Ovary (tissue), 9 donors: Measurements from ENCODE around the gene SMCP. TPM values are rescaled to one million over a fixed set of nuclear protein-coding genes. Genes with fewer than 3 reads are reported as not detected.

Experiments used
- DNase-seq, 5 donors: peaks; one replicate each; pipeline ENCODE4 v3.0.0-alpha.2; 2019 to 2020
- H3K27ac ChIP-seq, 2 donors: fragments of 200-600 bp; one replicate each; pipeline versions ENCODE4 v1.5.1 to v1.8.0; 2019 to 2022
- H3K27me3 ChIP-seq: fragments of 200-600 bp; one replicate; pipeline ENCODE4 v1.8.0; 2022
- H3K36me3 ChIP-seq: fragments of 200-600 bp; sonication (generic); one replicate; pipeline ENCODE4 v1.5.1; 2019
- H3K4me1 ChIP-seq: one replicate; pipeline ENCODE4 v1.8.1; 2013; ENCODE audit warnings: mild to moderate bottlenecking, moderate library complexity; ENCODE audit not compliant: insufficient read depth
- H3K4me3 ChIP-seq: fragments of 200-600 bp; sonication (generic); one replicate; pipeline ENCODE4 v1.5.1; 2017
- H3K9me3 ChIP-seq, 2 donors: fragments of 200-600 bp in 1 of 2; sonication (generic) in 1 of 2; one replicate each; pipeline versions ENCODE4 v1.5.1 to v1.8.1; 2013 to 2019; ENCODE audit warnings: mild to moderate bottlenecking in 1 of 2, moderate library complexity in 1 of 2
- EP300 ChIP-seq: sonication (generic); formaldehyde crosslinking; IDR thresholded peaks from one replicate; pipeline ENCODE4 v1.6.1; 2017; ENCODE audit warnings: antibody characterized with exemption
- POLR2A ChIP-seq: fragments of 450-650 bp; IDR thresholded peaks from one replicate; pipeline ENCODE4 v1.6.1; 2017; ENCODE audit warnings: antibody characterized with exemption, mild to moderate bottlenecking, moderate library complexity
- WGBS, 3 donors: extraction: QIAGEN DNeasy Blood & Tissue Kit in 1 of 3; methylation state at CpG; one replicate each; pipeline versions ENCODE4 v1.1.5 to v1.1.7; 2013 to 2017; 5-methylcytosine and 5-hydroxymethylcytosine counted together
- intact Hi-C, 4 donors: fragments of 100-400 bp; cut with DNase I; formaldehyde crosslinking; loops; one replicate each; pipeline versions ENCODE4 v1.11.0 to v1.15.1; 2022 to 2023
- polyA plus RNA-seq, 2 donors: library from polyadenylated mRNA; stranded (reverse); fragments of 200-250 nt in 1 of 2; fragments of 350-450 nt in 1 of 2; fragmentation: Illumina TruSeq in 1 of 2; extraction: RNeasy Lipid Tissue Mini Kit (QIAGEN cat#74804) in 1 of 2; gene quantifications; one replicate each; pipeline ENCODE4 v1.2.3, GENCODE V29; 2013 to 2014
- total RNA-seq, 7 donors: library from RNA; depleted of rRNA in 2 of 7; stranded (reverse); fragments of >200 nt in 2 of 7; fragmentation: NEBNext Ultra II Directional in 3 of 7; extraction: Animal tissue kit (Norgen Biotek cat#: 25700) in 3 of 7; gene quantifications; one replicate each; pipeline versions ENCODE4 v1.1.0 to v1.2.4, GENCODE V29; 2016 to 2023
- TF ChIP-seq, protein P1 (sequence below), 3 donors: fragments of 450-650 bp in 2 of 3; fragments of 200-600 bp in 1 of 3; IDR thresholded peaks; one replicate each; pipeline versions ENCODE4 v1.5.1 to v1.8.0; 2016 to 2022; ENCODE audit warnings: antibody characterized with exemption in 3 of 3, mild to moderate bottlenecking in 1 of 3
- donor health status: DM: no; HTN: no; CAD: no; lungs with moderate emphysema.
- donor health status: DM: no; HTN: no; CAD: no.
- donor health status: Bipolar disorder and iron deficiency.
- donor health status: DM: yes; HTN: yes; CAD: no.
- donor health status: DM: no; HTN: no; CAD: no.
- donor health status: DM: yes; HTN: yes; CAD: no.

The SMCP gene
- total and polyA plus RNA-seq, 9 donors, result 0.18 to 0.35 TPM; not detected in 7

GRCh38 chr1:152886758-152887409 is 8.8 kb downstream of the SMCP start:
- 78 to 82% (median 82%) methylated on average over 8 of the region's 8 CpGs for WGBS, 3 donors
- no peak for DNase-seq
- TF ChIP-seq EP300, result no peak
- TF ChIP-seq POLR2A, result no peak
- TF ChIP-seq, protein P1, sequence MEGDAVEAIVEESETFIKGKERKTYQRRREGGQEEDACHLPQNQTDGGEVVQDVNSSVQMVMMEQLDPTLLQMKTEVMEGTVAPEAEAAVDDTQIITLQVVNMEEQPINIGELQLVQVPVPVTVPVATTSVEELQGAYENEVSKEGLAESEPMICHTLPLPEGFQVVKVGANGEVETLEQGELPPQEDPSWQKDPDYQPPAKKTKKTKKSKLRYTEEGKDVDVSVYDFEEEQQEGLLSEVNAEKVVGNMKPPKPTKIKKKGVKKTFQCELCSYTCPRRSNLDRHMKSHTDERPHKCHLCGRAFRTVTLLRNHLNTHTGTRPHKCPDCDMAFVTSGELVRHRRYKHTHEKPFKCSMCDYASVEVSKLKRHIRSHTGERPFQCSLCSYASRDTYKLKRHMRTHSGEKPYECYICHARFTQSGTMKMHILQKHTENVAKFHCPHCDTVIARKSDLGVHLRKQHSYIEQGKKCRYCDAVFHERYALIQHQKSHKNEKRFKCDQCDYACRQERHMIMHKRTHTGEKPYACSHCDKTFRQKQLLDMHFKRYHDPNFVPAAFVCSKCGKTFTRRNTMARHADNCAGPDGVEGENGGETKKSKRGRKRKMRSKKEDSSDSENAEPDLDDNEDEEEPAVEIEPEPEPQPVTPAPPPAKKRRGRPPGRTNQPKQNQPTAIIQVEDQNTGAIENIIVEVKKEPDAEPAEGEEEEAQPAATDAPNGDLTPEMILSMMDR (IDR thresholded peaks at IDR 0.05), result no peak

GRCh38 chr1:152888126-152888525 is 10.0 kb downstream of the SMCP start:
- intact Hi-C loops, result no loop called here
- no peak for DNase-seq
- no peaks in the 10 kb centered on the region for H3K9me3 ChIP-seq
- H3K27ac ChIP-seq, result no peak overlapping the region
- H3K36me3 ChIP-seq, result no peaks in the 10 kb centered on the region
- TF ChIP-seq, protein P1 (IDR thresholded peaks at IDR 0.05), result no peak
- H3K4me1 ChIP-seq, result peaks cover 7% of the 10 kb centered on the region
- 91 to 96% (median 91%) methylated on average over 1 of the region's 1 CpG for WGBS, 3 donors
- no peak overlapping the region for H3K4me3 ChIP-seq
- no peaks in the 10 kb centered on the region for H3K27me3 ChIP-seq

More at GRCh38 chr1:152886758-152887409, 8.8 kb downstream of the SMCP start:
- Histone ChIP-seq H3K9me3 (no peaks in the 10 kb centered on the region), H3K4me1 (peaks cover 7% of the 10 kb centered on the region), H3K4me3 (no peak overlapping the region), H3K36me3 (no peaks in the 10 kb centered on the region), H3K27ac (no peak overlapping the region), H3K27me3 (no peaks in the 10 kb centered on the region)
- intact Hi-C loops, result no loop called here

DNA sequence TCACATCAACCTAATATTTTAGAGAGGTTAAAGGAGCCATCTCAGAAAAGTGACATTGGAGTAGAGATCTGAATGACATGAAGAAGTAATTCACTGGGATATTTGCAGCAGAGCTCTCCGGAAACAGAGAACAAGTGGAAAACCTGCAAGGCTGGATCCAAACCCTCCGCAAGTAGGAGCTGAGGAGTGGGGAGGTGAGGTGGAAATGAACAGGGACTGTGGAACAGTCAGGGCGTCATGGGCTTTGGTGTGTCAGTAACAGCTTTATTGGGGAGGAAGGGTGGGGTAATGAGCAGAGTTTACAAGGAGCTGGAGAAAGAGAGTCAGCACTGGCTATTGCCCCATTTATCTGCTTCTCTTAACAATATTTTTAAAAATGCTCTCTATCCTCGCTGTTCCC is 20.9 kb downstream of the SMCP start:
- no peak for DNase-seq
- 84 to 86% (median 85%) methylated on average over 4 of the region's 4 CpGs for WGBS, 3 donors
- Histone ChIP-seq H3K4me1 (no peaks in the 10 kb centered on the region), H3K36me3 (no peaks in the 10 kb centered on the region), H3K9me3 (no peaks in the 10 kb centered on the region), H3K4me3 (no peak overlapping the region), H3K27me3 (no peaks in the 10 kb centered on the region), H3K27ac (no peak overlapping the region)
- intact Hi-C loops, result no loop called here
- no peak for TF ChIP-seq EP300
- no peak for TF ChIP-seq POLR2A
- TF ChIP-seq, protein P1 (IDR thresholded peaks at IDR 0.05), result no peak

- no peak overlapping the region for H3K27ac ChIP-seq
- no peak for DNase-seq
- no peaks in the 10 kb centered on the region for H3K9me3 ChIP-seq
- H3K27me3 ChIP-seq, result no peaks in the 10 kb centered on the region
- no peak overlapping the region for H3K4me3 ChIP-seq
- WGBS, 3 donors, result 70 to 89% (median 83%) methylated on average over 2 of the region's 2 CpGs
- H3K4me1 ChIP-seq, result no peaks in the 10 kb centered on the region
- no peaks in the 10 kb centered on the region for H3K36me3 ChIP-seq
- TF ChIP-seq POLR2A, result no peak
- TF ChIP-seq, protein P1 (IDR thresholded peaks at IDR 0.05), result no peak
- no peak for TF ChIP-seq EP300
- intact Hi-C loops, result no loop called here
Measured at GRCh38 chr1:152899883-152900282, 21.8 kb downstream of the SMCP start.
